CD4-positive, alpha-beta T cell (primary cell): Measurements from ENCODE around the gene RAMP3. TPM values are rescaled to one million over a fixed set of nuclear protein-coding genes. Genes with fewer than 3 reads are reported as not detected.
A peak's percentile ranks its signal among the peaks of the same experiment; 100 is the strongest.

ENCODE experiments used
- ATAC-seq: fragments of 200-7000 bp; cut with Tn5 transposase; one replicate; pipeline ENCODE4 v1.10.0; 2022; ENCODE audit warnings: mild to moderate bottlenecking; ENCODE audit not compliant: poor library complexity
- CTCF ChIA-PET: fragments of 350-600 bp; sonication (Branson Sonifier 250); formaldehyde crosslinking; loops from one replicate; lab custom pipeline; 2021; ENCODE audit warnings: antibody characterized with exemption, inconsistent platforms; lab: Charles Lee
- POLR2A ChIA-PET: fragments of 350-600 bp; sonication (Branson Sonifier 250); formaldehyde crosslinking; loops from one replicate; lab custom pipeline; 2021; ENCODE audit warnings: antibody characterized with exemption, inconsistent platforms; lab: Charles Lee
- DNase-seq, 14 experiments: peaks; one replicate each; pipeline ENCODE4 v3.0.0-alpha.2; 2013 to 2020; ENCODE audit warnings: mixed read lengths in 2 of 14
- H3K27ac ChIP-seq, 2 donors: one replicate each; pipeline versions ENCODE4 v1.5.1 to v1.7.0; 2013; ENCODE audit warnings: low read length in 2 of 2, low read depth in 1 of 2, mild to moderate bottlenecking in 1 of 2
- H3K27me3 ChIP-seq, 2 experiments: 1 replicate in 1 of 2; 2 replicates in 1 of 2; pipeline versions ENCODE4 v1.6.1 to v1.7.0; 2013; ENCODE audit warnings: low read length in 2 of 2, control low read depth in 1 of 2, mild to moderate bottlenecking in 1 of 2, moderate library complexity in 1 of 2; ENCODE audit not compliant: insufficient read depth in 2 of 2, control insufficient read depth in 1 of 2
- H3K36me3 ChIP-seq: one replicate; pipeline ENCODE4 v1.6.1; 2013; ENCODE audit warnings: low read length, control low read depth; ENCODE audit not compliant: insufficient read depth
- H3K4me1 ChIP-seq: one replicate; pipeline ENCODE4 v1.6.1; 2013; ENCODE audit warnings: low read length, control low read depth; ENCODE audit not compliant: insufficient read depth
- H3K4me3 ChIP-seq: one replicate; pipeline ENCODE4 v1.5.1; 2013; ENCODE audit warnings: mild to moderate bottlenecking, low read length, moderate library complexity
- H3K9me3 ChIP-seq, 2 experiments: 1 replicate in 1 of 2; 2 replicates in 1 of 2; pipeline versions ENCODE4 v1.6.1 to v1.7.0; 2013; ENCODE audit warnings: low read length in 2 of 2, mild to moderate bottlenecking in 2 of 2, control low read depth in 1 of 2, moderate library complexity in 1 of 2; ENCODE audit not compliant: control insufficient read depth in 1 of 2, insufficient read depth in 1 of 2
- H3K27ac Mint-ChIP-seq: one replicate; pipeline ENCODE4 v1.8.0; 2020; ENCODE audit warnings: mixed read lengths
- H3K27me3 Mint-ChIP-seq: one replicate; pipeline ENCODE4 v1.8.0; 2021; ENCODE audit warnings: mixed read lengths
- H3K36me3 Mint-ChIP-seq: one replicate; pipeline ENCODE4 v1.8.0; 2021; ENCODE audit warnings: low read depth, mixed read lengths
- H3K4me1 Mint-ChIP-seq: one replicate; pipeline ENCODE4 v1.8.0; 2021; ENCODE audit warnings: low read depth, mixed read lengths
- H3K4me3 Mint-ChIP-seq: one replicate; pipeline ENCODE4 v1.8.0; 2020; ENCODE audit warnings: mild to moderate bottlenecking, mixed read lengths
- H3K9me3 Mint-ChIP-seq: one replicate; pipeline ENCODE4 v1.8.0; 2020; ENCODE audit warnings: mixed read lengths
- CTCF ChIP-seq: fragments of 200-600 bp; IDR thresholded peaks from one replicate; pipeline ENCODE4 v1.8.0; 2022; ENCODE audit warnings: antibody characterized with exemption, mild to moderate bottlenecking
- intact Hi-C, 2 experiments: fragments of 100-400 bp; cut with DNase I in 1 of 2; cut with micrococcal nuclease in 1 of 2; formaldehyde crosslinking; loops; one replicate each; pipeline versions ENCODE4 v1.15.1 to v1.9.0; 2023 to 2025; cut with DNase I, micrococcal nuclease
- total RNA-seq, 174 experiments: library from RNA in 2 of 174; stranded (reverse) in 2 of 174; gene quantifications; one replicate each; pipeline ENCODE4 v1.2.3 and lab custom pipeline; 2021 to 2026

RAMP3 gene
- total RNA-seq, 2 experiments from 2014 or later = not detected

GRCh38 chr7:45165857-45166256 is 8.3 kb downstream of the RAMP3 start:
- no peak overlapping the region for H3K27ac ChIP-seq
- no peaks in the 10 kb centered on the region for H3K27me3 ChIP-seq
- H3K36me3 ChIP-seq = no peaks in the 10 kb centered on the region
- peaks cover 2% of the 10 kb centered on the region for H3K9me3 Mint-ChIP-seq
- no peak overlapping the region for H3K4me3 ChIP-seq
- no peaks in the 10 kb centered on the region for H3K4me1 Mint-ChIP-seq
- intact Hi-C loops = no loop called here
- H3K4me3 Mint-ChIP-seq = no peak overlapping the region
- no peak overlapping the region for H3K27ac Mint-ChIP-seq
- DNase-seq (no peak), ATAC-seq (no peak)
- H3K27me3 Mint-ChIP-seq = no peaks in the 10 kb centered on the region
- ChIA-PET CTCF (no interaction called here), POLR2A (no interaction called here)
- no peaks in the 10 kb centered on the region for H3K36me3 Mint-ChIP-seq
- peaks cover 0 to 12% of the 10 kb centered on the region in 2 experiments for H3K9me3 ChIP-seq
- no peak for TF ChIP-seq CTCF
- no peaks in the 10 kb centered on the region for H3K4me1 ChIP-seq

- Mint-ChIP-seq H3K4me3 (no peak overlapping the region), H3K27ac (no peak overlapping the region), H3K36me3 (no peaks in the 10 kb centered on the region), H3K9me3 (no peaks in the 10 kb centered on the region), H3K27me3 (peaks cover 8% of the 10 kb centered on the region), H3K4me1 (no peaks in the 10 kb centered on the region)
- DNase-seq = no peak
- TF ChIP-seq CTCF = no peak
- ChIA-PET POLR2A (no interaction called here), CTCF (no interaction called here)
- Histone ChIP-seq H3K4me3 (no peak overlapping the region), H3K27me3 (peaks cover 0 to 3% of the 10 kb centered on the region in 2 experiments), H3K4me1 (no peaks in the 10 kb centered on the region), H3K9me3 (no peaks in the 10 kb centered on the region), H3K27ac (no peak overlapping the region), H3K36me3 (no peaks in the 10 kb centered on the region)
- ATAC-seq = no peak
- intact Hi-C loops = no loop called here
Measured at GRCh38 chr7:45171946-45172345, 14.4 kb downstream of the RAMP3 start.

DNA sequence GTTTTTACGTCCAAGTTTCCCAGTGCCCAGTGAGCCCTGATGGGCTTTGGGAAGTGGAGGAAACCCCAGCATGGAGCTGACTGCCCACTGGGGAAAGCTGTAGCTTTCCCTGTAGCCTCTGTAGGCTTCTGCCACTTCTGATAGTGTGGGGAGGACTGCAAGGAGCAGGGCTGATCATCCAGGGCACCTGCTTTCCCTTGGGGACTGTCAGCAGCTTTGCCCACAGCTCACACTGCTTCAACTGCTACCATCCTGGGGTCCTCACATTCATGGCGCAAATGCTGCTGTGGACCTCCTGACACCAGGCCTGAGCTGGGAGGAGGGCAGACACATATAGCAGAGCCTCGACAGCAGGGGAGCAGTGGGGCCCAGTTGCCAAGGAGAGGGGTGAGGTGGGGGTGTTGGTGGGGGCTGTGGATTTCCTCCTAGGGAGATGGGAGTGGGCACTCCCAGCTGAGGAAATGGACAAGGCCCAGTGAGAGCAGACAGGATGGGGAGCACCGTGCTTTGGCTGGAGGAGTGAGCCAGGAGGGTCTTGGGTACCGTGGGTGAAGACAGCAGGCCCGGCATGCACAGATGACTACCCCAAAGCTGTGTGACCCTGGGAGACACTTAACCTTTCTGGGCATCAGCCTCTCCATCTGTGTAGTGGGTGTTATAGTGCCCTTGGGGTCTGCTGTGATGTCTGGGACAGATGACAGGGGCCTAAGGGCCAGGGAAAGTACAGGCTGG is 16.2 kb downstream of the RAMP3 start:
- no peak overlapping the region for H3K4me3 ChIP-seq
- no peaks in the 10 kb centered on the region for H3K4me1 Mint-ChIP-seq
- DNase-seq (peak in 1 of 14 experiments; percentile 17), ATAC-seq (no peak)
- no peaks in the 10 kb centered on the region for H3K36me3 ChIP-seq
- H3K4me3 Mint-ChIP-seq = no peak overlapping the region
- H3K4me1 ChIP-seq = no peaks in the 10 kb centered on the region
- H3K27ac ChIP-seq = no peak overlapping the region
- H3K9me3 ChIP-seq = no peaks in the 10 kb centered on the region
- ChIA-PET POLR2A (no interaction called here), CTCF (no interaction called here)
- no peak for TF ChIP-seq CTCF
- intact Hi-C loops = no loop called here
- H3K27me3 Mint-ChIP-seq = peaks cover 8% of the 10 kb centered on the region
- H3K9me3 Mint-ChIP-seq = no peaks in the 10 kb centered on the region
- H3K27me3 ChIP-seq = peaks cover 0 to 3% of the 10 kb centered on the region in 2 experiments
- H3K27ac Mint-ChIP-seq = no peak overlapping the region
- H3K36me3 Mint-ChIP-seq = no peaks in the 10 kb centered on the region
